Right lobe of liver (tissue), 6 donors: ENCODE results near the gene GPR33. TPM values are rescaled to one million over a fixed set of nuclear protein-coding genes. Genes with fewer than 3 reads are reported as not detected.

ENCODE experiments used
- ATAC-seq, 4 donors: fragments of 200-7000 bp; cut with Tn5 transposase; one replicate each; pipeline ENCODE4 v1.9.1; 2020; ENCODE audit warnings: mild to moderate bottlenecking in 4 of 4, moderate library complexity in 4 of 4
- DNase-seq, 3 donors: peaks; one replicate each; pipeline ENCODE4 v3.0.0-alpha.2; 2020
- H3K27ac ChIP-seq, 3 donors: fragments of 200-600 bp; one replicate each; pipeline ENCODE4 v1.8.0; 2022
- H3K27me3 ChIP-seq, 2 donors: fragments of 200-600 bp; one replicate each; pipeline ENCODE4 v1.8.0; 2022
- H3K36me3 ChIP-seq, 4 donors: fragments of 200-600 bp; sonication (generic) in 1 of 4; one replicate each; pipeline versions ENCODE4 v1.5.1 to v1.8.0; 2017 to 2022; ENCODE audit warnings: control low read depth in 1 of 4
- H3K4me1 ChIP-seq, 4 donors: fragments of 200-600 bp; sonication (generic) in 1 of 4; one replicate each; pipeline versions ENCODE4 v1.5.1 to v1.8.0; 2017 to 2022; ENCODE audit warnings: control low read depth in 1 of 4
- H3K4me3 ChIP-seq, 3 donors: fragments of 200-600 bp; one replicate each; pipeline ENCODE4 v1.8.0; 2022
- H3K9me3 ChIP-seq, 4 donors: fragments of 200-600 bp; sonication (generic) in 1 of 4; one replicate each; pipeline versions ENCODE4 v1.5.1 to v1.8.0; 2017 to 2022; ENCODE audit warnings: control low read depth in 1 of 4
- POLR2A ChIP-seq: fragments of 450-650 bp; IDR thresholded peaks from one replicate; pipeline ENCODE4 v1.6.1; 2017; ENCODE audit warnings: antibody characterized with exemption, mild to moderate bottlenecking
- WGBS: methylation state at CpG from one replicate; pipeline ENCODE4 v1.1.6; 2018; ENCODE audit warnings: low coverage, low lambda C conversion rate; ENCODE audit not compliant: insufficient coverage; ENCODE audit errors: missing lambda C conversion rate; 5-methylcytosine and 5-hydroxymethylcytosine counted together
- intact Hi-C, 2 donors: fragments of 100-400 bp; cut with DNase I; formaldehyde crosslinking; loops; one replicate each; pipeline versions ENCODE4 v1.11.2 to v1.14.1; 2022
- total RNA-seq, 6 experiments: library from RNA; depleted of rRNA in 2 of 6; stranded (reverse); fragments of >200 nt in 2 of 6; fragmentation: NEBNext Ultra II Directional in 3 of 6; extraction: Animal tissue kit (Norgen Biotek cat#: 25700) in 3 of 6; gene quantifications; one replicate each; pipeline versions ENCODE4 v1.1.0 to v1.2.4, GENCODE V29; 2016 to 2023
- TF ChIP-seq, protein P1 (sequence below), 4 donors: fragments of 200-600 bp in 3 of 4; fragments of 450-650 bp in 1 of 4; IDR thresholded peaks; one replicate each; pipeline versions ENCODE4 v1.5.1 to v1.8.0; 2016 to 2022; ENCODE audit warnings: antibody characterized with exemption in 4 of 4, mild to moderate bottlenecking in 2 of 4
- donor health status: DM: no; HTN: yes; CAD: no.
- donor health status: DM: no; HTN: no; CAD: no.
- donor health status: DM: no; HTN: no; CAD: no.
- donor health status: DM: no; HTN: yes; CAD: no.
- donor health status: DM: no; HTN: yes; CAD: no.

Gene GPR33
- total RNA-seq, 6 experiments from 2014 or later = not detected

DNA sequence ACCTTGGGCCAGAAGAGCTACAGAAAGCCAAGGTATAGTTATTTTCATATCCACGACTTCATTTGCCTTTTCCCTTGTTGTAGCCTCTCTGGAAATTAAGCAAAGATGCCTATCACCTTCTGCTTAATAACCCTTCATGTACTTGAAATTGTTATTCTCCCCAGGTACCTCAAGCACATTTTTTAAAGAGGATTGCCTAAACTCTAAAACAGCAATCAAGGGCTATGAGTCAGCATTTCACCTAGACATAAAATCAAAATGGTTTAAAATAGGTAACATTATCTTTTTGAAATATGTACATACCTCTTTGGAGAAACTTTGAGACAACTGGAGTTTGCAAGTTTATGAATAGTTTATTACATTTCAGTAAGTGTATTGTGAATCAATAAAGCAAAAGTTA is 42.1 kb downstream of the GPR33 start:
- ATAC-seq = no peak
- Histone ChIP-seq H3K27me3 (no peaks in the 10 kb centered on the region), H3K9me3 (no peaks in the 10 kb centered on the region), H3K4me3 (no peak overlapping the region), H3K36me3 (no peaks in the 10 kb centered on the region), H3K27ac (no peak overlapping the region), H3K4me1 (peaks cover 0 to 7% (median 0%) of the 10 kb centered on the region in 4 donors)
- TF ChIP-seq POLR2A = no peak
- TF ChIP-seq, protein P1, sequence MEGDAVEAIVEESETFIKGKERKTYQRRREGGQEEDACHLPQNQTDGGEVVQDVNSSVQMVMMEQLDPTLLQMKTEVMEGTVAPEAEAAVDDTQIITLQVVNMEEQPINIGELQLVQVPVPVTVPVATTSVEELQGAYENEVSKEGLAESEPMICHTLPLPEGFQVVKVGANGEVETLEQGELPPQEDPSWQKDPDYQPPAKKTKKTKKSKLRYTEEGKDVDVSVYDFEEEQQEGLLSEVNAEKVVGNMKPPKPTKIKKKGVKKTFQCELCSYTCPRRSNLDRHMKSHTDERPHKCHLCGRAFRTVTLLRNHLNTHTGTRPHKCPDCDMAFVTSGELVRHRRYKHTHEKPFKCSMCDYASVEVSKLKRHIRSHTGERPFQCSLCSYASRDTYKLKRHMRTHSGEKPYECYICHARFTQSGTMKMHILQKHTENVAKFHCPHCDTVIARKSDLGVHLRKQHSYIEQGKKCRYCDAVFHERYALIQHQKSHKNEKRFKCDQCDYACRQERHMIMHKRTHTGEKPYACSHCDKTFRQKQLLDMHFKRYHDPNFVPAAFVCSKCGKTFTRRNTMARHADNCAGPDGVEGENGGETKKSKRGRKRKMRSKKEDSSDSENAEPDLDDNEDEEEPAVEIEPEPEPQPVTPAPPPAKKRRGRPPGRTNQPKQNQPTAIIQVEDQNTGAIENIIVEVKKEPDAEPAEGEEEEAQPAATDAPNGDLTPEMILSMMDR (IDR thresholded peaks at IDR 0.05) = no peak
- WGBS = 94% methylated on average over 1 of the region's 1 CpG
- intact Hi-C loops = no loop called here
- DNase-seq = no peak

- no peak for ATAC-seq
- H3K27me3 ChIP-seq = no peaks in the 10 kb centered on the region
- no peaks in the 10 kb centered on the region for H3K36me3 ChIP-seq
- DNase-seq = no peak
- no peak overlapping the region for H3K27ac ChIP-seq
- no peaks in the 10 kb centered on the region for H3K9me3 ChIP-seq
- H3K4me3 ChIP-seq = no peak overlapping the region
- H3K4me1 ChIP-seq = peaks cover 0 to 7% (median 0%) of the 10 kb centered on the region in 4 donors
- TF ChIP-seq POLR2A = no peak
- TF ChIP-seq, protein P1 (IDR thresholded peaks at IDR 0.05) = no peak
- intact Hi-C loops = no loop called here
- 96% methylated on average over 2 of the region's 6 CpGs for WGBS
Measured at GRCh38 chr14:31442284-31442683, 45.6 kb downstream of the GPR33 start.

DNA sequence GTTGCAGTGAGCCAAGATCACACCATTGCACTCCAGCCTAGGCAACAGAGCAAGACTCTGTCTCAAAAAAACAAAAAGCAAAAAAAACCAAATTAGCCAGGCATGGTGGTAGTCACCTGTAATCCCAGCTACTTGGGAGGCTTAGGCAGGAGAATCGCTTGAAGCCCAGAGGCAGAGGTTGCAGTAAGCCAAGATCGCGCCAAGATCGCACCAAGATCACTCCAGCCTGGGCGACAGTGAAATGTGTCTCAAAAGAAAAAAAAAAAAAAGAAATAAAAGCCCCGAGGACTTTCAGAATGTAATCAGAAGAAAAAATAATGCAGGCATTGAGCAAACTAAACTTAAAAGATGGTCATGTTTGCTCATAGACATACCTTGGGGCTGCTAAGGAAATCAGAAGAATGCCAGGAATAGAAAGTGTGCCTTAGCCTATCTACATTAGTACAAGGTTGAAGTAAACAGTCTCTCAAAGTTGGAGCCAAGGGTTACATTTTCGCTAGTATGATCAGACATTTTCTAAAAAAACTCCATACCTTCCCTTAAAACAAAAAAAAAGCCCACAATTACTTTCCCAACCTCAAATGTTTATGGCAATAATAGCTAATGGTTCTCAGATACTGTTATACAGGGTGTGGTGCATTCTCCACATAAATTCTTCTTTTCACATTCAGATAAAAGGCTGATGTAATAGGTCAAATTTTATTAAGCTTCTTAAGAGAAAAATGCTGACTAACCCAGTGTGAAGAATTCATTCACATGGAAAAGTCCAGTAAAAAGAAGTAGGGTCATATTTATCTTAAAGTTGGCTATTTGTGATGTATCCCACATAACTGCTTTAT is 46.3 kb downstream of the GPR33 start:
- no peak overlapping the region for H3K4me3 ChIP-seq
- no peak overlapping the region for H3K27ac ChIP-seq
- DNase-seq (no peak), ATAC-seq (no peak)
- H3K9me3 ChIP-seq = no peaks in the 10 kb centered on the region
- 78% methylated on average over 7 of the region's 7 CpGs for WGBS
- no peaks in the 10 kb centered on the region for H3K27me3 ChIP-seq
- H3K4me1 ChIP-seq = peaks cover 0 to 7% (median 0%) of the 10 kb centered on the region in 4 donors
- intact Hi-C loops = no loop called here
- no peaks in the 10 kb centered on the region for H3K36me3 ChIP-seq
- TF ChIP-seq POLR2A = no peak
- TF ChIP-seq, protein P1 (IDR thresholded peaks at IDR 0.05) = no peak

- Histone ChIP-seq H3K4me3 (no peak overlapping the region), H3K27me3 (no peaks in the 10 kb centered on the region), H3K4me1 (no peaks in the 10 kb centered on the region), H3K36me3 (no peaks in the 10 kb centered on the region), H3K9me3 (no peaks in the 10 kb centered on the region), H3K27ac (no peak overlapping the region)
- intact Hi-C loops = no loop called here
- TF ChIP-seq, protein P1 (IDR thresholded peaks at IDR 0.05) = no peak
- TF ChIP-seq POLR2A = no peak
- DNase-seq = no peak
- ATAC-seq = no peak
Measured at GRCh38 chr14:31440280-31440679, 47.6 kb downstream of the GPR33 start.
